Nucleus accumbens (tissue), 56 donors: ENCODE results near the gene MIR17HG.

Source experiments
- DNase-seq, 56 donors: peaks; one replicate each; lab custom pipeline; 2025; lab: John Stamatoyannopoulos, UW

The MIR17HG gene

GRCh38 chr13:91362908-91363307, 15.4 kb downstream of the MIR17HG start:
- no peak for DNase-seq

GRCh38 chr13:91368101-91368500, 20.6 kb downstream of the MIR17HG start:
- DNase-seq = no peak

- DNase-seq = peak in 1 of 56 donors; percentile 6
These were observed 21.4 kb downstream of the MIR17HG start for GRCh38 chr13:91368676-91369440.

- DNase-seq = no peak
These were observed 21.9 kb downstream of the MIR17HG start for GRCh38 chr13:91369441-91369831.

- no peak for DNase-seq
These were observed 23.0 kb downstream of the MIR17HG start for GRCh38 chr13:91370501-91370900.

- no peak for DNase-seq
These were observed 25.4 kb downstream of the MIR17HG start for GRCh38 chr13:91372911-91373310.

GRCh38 chr13:91375116-91375729, 27.7 kb downstream of the MIR17HG start:
- DNase-seq = no peak

- DNase-seq = peak in 15 of 56 donors; percentile 0 to 66 (median 8)
These were observed 33.9 kb downstream of the MIR17HG start for GRCh38 chr13:91381371-91381770.

GRCh38 chr13:91383836-91384235, 36.3 kb downstream of the MIR17HG start:
- no peak for DNase-seq

GRCh38 chr13:91384896-91385295, 37.4 kb downstream of the MIR17HG start:
- no peak for DNase-seq

- DNase-seq = no peak
These were observed 41.7 kb downstream of the MIR17HG start for GRCh38 chr13:91389186-91389585.

GRCh38 chr13:91397595-91397994, 50.1 kb downstream of the MIR17HG start:
- no peak for DNase-seq

- DNase-seq = peak in 55 of 56 donors; percentile 6 to 88 (median 76)
These were observed 51.1 kb downstream of the MIR17HG start, which contains the start of gene GPC5 for GRCh38 chr13:91398413-91399188. Gene GPC5 (plus strand): TSS chr13:91398621.

GRCh38 chr13:91399189-91400062, 51.9 kb downstream of the MIR17HG start:
- DNase-seq = peak in 24 of 56 donors; percentile 4 to 60 (median 27)

- peak in 4 of 56 donors; percentile 19 to 60 (median 42) for DNase-seq
These were observed 52.5 kb downstream of the MIR17HG start for GRCh38 chr13:91400063-91400399.

GRCh38 chr13:91400671-91401070, 53.2 kb downstream of the MIR17HG start:
- no peak for DNase-seq

GRCh38 chr13:91401920-91402319, 54.4 kb downstream of the MIR17HG start:
- DNase-seq = no peak
